ENCODE measurements around the gene ARMC10. TPM values are rescaled to one million over a fixed set of nuclear protein-coding genes. Genes with fewer than 3 reads are reported as not detected.
"Not testable (repeated sequence)": the region's sequence is repeated elsewhere in the genome, so short reads cannot be mapped to it uniquely, and the experiment has no call there.

ARMC10 gene
- total RNA-seq, result 28.8 TPM

- DNase-seq, result peak; percentile 95
Observed at GRCh38 chr7:103074519-103075336, at the start of gene ARMC10, which contains the start of gene FBXL13. ARMC10 (plus strand) TSS chr7:103075140; CDS start chr7:103075273, 133 bp downstream. FBXL13 (minus strand) TSS chr7:103074796.

- DNase-seq, result no peak
Observed at GRCh38 chr7:103025341-103025740, 49.6 kb upstream of the ARMC10 start.

GRCh38 chr7:103031024-103031423 lies 43.9 kb upstream of the ARMC10 start:
- no peak for DNase-seq

GRCh38 chr7:103031781-103032180 lies 43.2 kb upstream of the ARMC10 start:
- no peak for DNase-seq

- not testable (repeated sequence) for DNase-seq
Observed at GRCh38 chr7:103034318-103034717, 40.6 kb upstream of the ARMC10 start.

- DNase-seq, result no peak
Observed at GRCh38 chr7:103037476-103037822, 37.5 kb upstream of the ARMC10 start.

GRCh38 chr7:103037823-103038739 lies 36.9 kb upstream of the ARMC10 start:
- DNase-seq, result not testable (repeated sequence)

GRCh38 chr7:103041815-103042214 lies 33.1 kb upstream of the ARMC10 start:
- DNase-seq, result not testable (repeated sequence)

GRCh38 chr7:103048833-103049232 lies 26.1 kb upstream of the ARMC10 start:
- DNase-seq, result no peak

- DNase-seq, result no peak
Observed at GRCh38 chr7:103051519-103051918, 23.4 kb upstream of the ARMC10 start.

GRCh38 chr7:103056006-103056405 lies 18.9 kb upstream of the ARMC10 start:
- DNase-seq, result not testable (repeated sequence)

- no peak for DNase-seq
Observed at GRCh38 chr7:103058122-103058521, 16.8 kb upstream of the ARMC10 start.

GRCh38 chr7:103059471-103059870 lies 15.5 kb upstream of the ARMC10 start:
- no peak for DNase-seq

GRCh38 chr7:103063895-103064294 lies 11.0 kb upstream of the ARMC10 start:
- DNase-seq, result no peak

- DNase-seq, result peak; percentile 20
Observed at GRCh38 chr7:103065667-103066066, 9.3 kb upstream of the ARMC10 start.

- no peak for DNase-seq
Observed at GRCh38 chr7:103068414-103069403, 6.2 kb upstream of the ARMC10 start.

GRCh38 chr7:103071000-103071399 lies 3.9 kb upstream of the ARMC10 start:
- DNase-seq, result no peak

- no peak for DNase-seq
Observed at GRCh38 chr7:103073989-103074518, 886 bp upstream of the ARMC10 start.

- DNase-seq, result peak; percentile 72
Observed at GRCh38 chr7:103075337-103075918, 488 bp downstream of the ARMC10 start.

GRCh38 chr7:103076764-103077163 lies 1.8 kb downstream of the ARMC10 start:
- DNase-seq, result no peak

GRCh38 chr7:103077318-103077717 lies 2.4 kb downstream of the ARMC10 start:
- no peak for DNase-seq

Measured in tongue (tissue), 2 donors.